Fibroblast of lung (primary cell): ENCODE measurements around the gene SEC61A1. TPM values are rescaled to one million over a fixed set of nuclear protein-coding genes. Genes with fewer than 3 reads are reported as not detected.

Experiments used
- DNase-seq, 2 donors: peaks; one replicate each; pipeline versions ENCODE4 v3.0.0 to v3.0.0-alpha.2; 2010; ENCODE audit warnings: low read depth in 2 of 2
- H2AFZ ChIP-seq: 2 replicates; pipeline ENCODE4 v1.5.1; 2012; ENCODE audit warnings: low read length, control low read depth, inconsistent platforms
- H3K27ac ChIP-seq: 2 replicates; pipeline ENCODE4 v1.5.1; 2011; ENCODE audit warnings: low read length, control low read depth; ENCODE audit not compliant: insufficient read depth
- H3K27me3 ChIP-seq: 2 replicates; pipeline ENCODE4 v1.5.1; 2011; ENCODE audit warnings: mild to moderate bottlenecking, low read length; ENCODE audit not compliant: control insufficient read depth, insufficient read depth
- H3K36me3 ChIP-seq: 2 replicates; pipeline ENCODE4 v1.5.1; 2011; ENCODE audit warnings: low read length; ENCODE audit not compliant: control insufficient read depth, insufficient read depth
- H3K4me1 ChIP-seq: 2 replicates; pipeline ENCODE4 v1.5.1; 2011; ENCODE audit warnings: low read length; ENCODE audit not compliant: control insufficient read depth, insufficient read depth; ENCODE audit errors: extremely low read depth
- H3K4me2 ChIP-seq: 2 replicates; pipeline ENCODE4 v1.5.1; 2011; ENCODE audit warnings: low read length, control low read depth; ENCODE audit not compliant: insufficient read depth; ENCODE audit errors: extremely low read depth
- H3K4me3 ChIP-seq, 4 experiments: fragments of 200-600 bp in 1 of 4; sonication (generic) in 1 of 4; replicated peaks in 1 of 4; 2 replicates each; pipeline ENCODE4 v1.5.1; 2011 to 2016; ENCODE audit warnings: low read length in 4 of 4, low read depth in 3 of 4, mild to moderate bottlenecking in 3 of 4, control low read depth in 2 of 4, inconsistent platforms in 1 of 4, mixed read lengths in 1 of 4; ENCODE audit not compliant: insufficient read depth in 1 of 4; ENCODE audit errors: control extremely low read depth in 1 of 4
- H3K79me2 ChIP-seq: 2 replicates; pipeline ENCODE4 v1.5.1; 2012; ENCODE audit warnings: mild to moderate bottlenecking, low read length, inconsistent platforms; ENCODE audit not compliant: control insufficient read depth, insufficient read depth
- H3K9ac ChIP-seq: 2 replicates; pipeline ENCODE4 v1.5.1; 2011; ENCODE audit warnings: mild to moderate bottlenecking, low read length, control low read depth; ENCODE audit not compliant: insufficient read depth
- H3K9me3 ChIP-seq: 2 replicates; pipeline ENCODE4 v1.5.1; 2012; ENCODE audit warnings: low read depth, low read length; ENCODE audit not compliant: control insufficient read depth, insufficient read depth
- H4K20me1 ChIP-seq: 2 replicates; pipeline ENCODE4 v1.5.1; 2011; ENCODE audit warnings: low read length; ENCODE audit not compliant: control insufficient read depth, insufficient read depth; ENCODE audit errors: extremely low read depth
- CTCF ChIP-seq, 2 donors: IDR thresholded peaks in 1 of 2; conservative IDR thresholded peaks in 1 of 2; 1 replicate in 1 of 2; 2 replicates in 1 of 2; pipeline ENCODE4 v1.5.1; 2011 to 2012; ENCODE audit warnings: low read length in 2 of 2, control low read depth in 1 of 2, inconsistent platforms in 1 of 2, low read depth in 1 of 2, mild to moderate bottlenecking in 1 of 2
- EZH2 ChIP-seq: IDR thresholded peaks from 2 replicates; pipeline ENCODE4 v1.5.1; 2012; ENCODE audit warnings: low read length, control low read depth, mild to moderate bottlenecking; ENCODE audit errors: missing control alignments
- polyA plus RNA-seq, 2 donors: library from polyadenylated mRNA; depleted of rRNA in 1 of 2; stranded (reverse) in 1 of 2; unstranded in 1 of 2; fragments of >200 nt; gene quantifications; 2 replicates each; pipeline ENCODE4 v1.2.1, GENCODE V29; 2011 to 2012; ENCODE audit warnings: missing spikeins in 1 of 2
- total RNA-seq: library from RNA; depleted of rRNA; stranded (reverse); fragments of >200 nt; gene quantifications from 2 replicates; pipeline ENCODE4 v1.2.1, GENCODE V29; 2014

The SEC61A1 gene
- total and polyA plus RNA-seq, 2 donors (not counting 1 experiment from before 2014, with no cell fraction given) = 398 to 509 TPM

- Histone ChIP-seq H3K4me2 (no peak overlapping the region), H3K4me3 (no peak overlapping the region), H4K20me1 (no peaks in the 10 kb centered on the region), H2AFZ (no peak overlapping the region), H3K4me1 (peaks cover 7% of the 10 kb centered on the region), H3K9me3 (no peaks in the 10 kb centered on the region), H3K36me3 (peaks cover 50% of the 10 kb centered on the region), H3K9ac (no peak overlapping the region), H3K27ac (no peak overlapping the region), H3K79me2 (peaks cover 35% of the 10 kb centered on the region), H3K27me3 (no peaks in the 10 kb centered on the region)
- TF ChIP-seq EZH2 (no peak), CTCF (conservative IDR thresholded peaks at IDR 0.05 in 1 of 2, IDR thresholded peaks at IDR 0.05 in 1 of 2; ENCODE audit: low read depth in 1 of 2, low read length in 2 of 2) (no peak)
- no peak for DNase-seq
Observed at GRCh38 chr3:128070898-128071591, 18.8 kb downstream of the SEC61A1 start.

DNA sequence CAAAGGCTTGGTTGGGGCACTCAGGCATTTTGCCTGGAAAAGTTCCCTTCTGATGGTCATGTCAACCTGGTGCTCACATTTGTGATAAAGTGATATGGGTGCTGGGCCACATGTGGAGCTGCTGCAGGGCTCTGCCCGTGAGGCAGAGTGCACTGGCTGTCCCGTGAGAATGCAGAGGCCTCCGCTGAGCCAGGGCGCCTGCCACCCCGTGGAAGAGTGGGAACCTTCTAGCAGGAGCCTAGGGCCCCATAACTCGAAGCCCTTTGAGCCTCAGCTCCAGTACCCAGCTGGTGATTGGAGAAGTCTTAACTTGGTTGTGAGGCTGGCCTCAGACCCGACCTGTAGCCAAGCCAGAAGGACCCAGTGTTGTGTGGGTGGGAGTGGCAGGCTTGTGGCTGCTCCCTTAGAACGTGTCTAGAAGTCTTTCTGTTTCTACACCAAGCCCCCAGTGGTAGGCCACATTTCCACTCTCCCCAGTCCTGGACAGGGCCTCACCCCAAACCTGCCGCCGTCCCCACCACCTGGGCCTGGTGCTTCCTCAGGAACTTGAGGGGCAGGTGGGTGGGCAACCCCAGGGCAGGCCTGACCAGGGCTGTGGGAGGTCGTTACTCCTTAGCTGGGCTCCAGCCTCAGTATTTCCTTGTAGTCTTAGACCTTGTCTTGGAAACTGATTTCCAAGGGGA, 19.7 kb downstream of the SEC61A1 start:
- Histone ChIP-seq H3K9me3 (no peaks in the 10 kb centered on the region), H3K4me3 (no peak overlapping the region), H3K9ac (no peak overlapping the region), H3K4me1 (peaks cover 14% of the 10 kb centered on the region), H3K79me2 (peaks cover 32% of the 10 kb centered on the region), H3K4me2 (no peak overlapping the region), H4K20me1 (no peaks in the 10 kb centered on the region), H3K27me3 (no peaks in the 10 kb centered on the region), H2AFZ (no peak overlapping the region), H3K36me3 (peaks cover 46% of the 10 kb centered on the region), H3K27ac (no peak overlapping the region)
- no peak for DNase-seq
- TF ChIP-seq EZH2 (no peak), CTCF (conservative IDR thresholded peaks at IDR 0.05 in 1 of 2, IDR thresholded peaks at IDR 0.05 in 1 of 2; ENCODE audit: low read depth in 1 of 2, low read length in 2 of 2) (no peak)

DNA sequence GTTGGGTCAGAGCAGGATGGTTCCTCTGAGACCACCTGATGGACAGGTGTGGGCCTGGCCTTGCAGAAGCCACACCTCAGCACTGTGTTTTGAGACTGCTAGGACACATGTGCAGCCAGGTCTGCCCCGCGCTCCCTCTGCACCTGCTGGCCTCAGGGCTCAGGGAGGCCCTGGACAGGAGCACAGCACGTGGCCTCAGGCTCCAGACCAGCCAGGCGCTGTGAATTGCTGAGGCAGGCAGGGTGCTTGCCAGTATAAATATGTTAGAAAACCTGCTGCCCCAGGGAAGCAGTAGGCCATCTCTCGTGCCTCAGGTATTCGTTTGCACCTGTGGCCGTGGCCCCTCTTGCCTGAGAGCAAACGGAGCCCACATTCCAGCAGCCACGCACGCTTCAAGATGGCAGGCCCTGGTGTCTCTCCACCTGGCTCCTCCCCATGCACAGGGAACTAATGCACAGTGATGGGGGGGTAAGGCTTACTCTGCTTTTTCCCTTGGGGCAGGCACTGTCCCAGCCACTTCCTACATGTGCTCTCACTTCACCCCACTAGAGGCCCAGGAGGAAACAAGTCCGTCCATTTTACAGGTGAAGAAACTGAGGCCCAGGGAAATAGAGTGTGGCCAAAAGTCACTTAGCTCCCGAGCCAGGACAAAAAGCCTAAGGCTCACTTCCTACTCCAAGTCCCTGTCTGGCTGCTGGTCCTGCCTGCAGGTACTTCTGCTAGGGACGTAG, 20.4 kb downstream of the SEC61A1 start:
- H4K20me1 ChIP-seq = no peaks in the 10 kb centered on the region

More for the DNA sequence above, 20.4 kb downstream of the SEC61A1 start:
- H3K4me1 ChIP-seq = peaks cover 18% of the 10 kb centered on the region
- peaks cover 42% of the 10 kb centered on the region for H3K36me3 ChIP-seq
- no peaks in the 10 kb centered on the region for H3K27me3 ChIP-seq
- no peak overlapping the region for H3K4me3 ChIP-seq
- H3K79me2 ChIP-seq = peaks cover 27% of the 10 kb centered on the region
- TF ChIP-seq CTCF (conservative IDR thresholded peaks at IDR 0.05 in 1 of 2, IDR thresholded peaks at IDR 0.05 in 1 of 2; ENCODE audit: low read depth in 1 of 2, low read length in 2 of 2) (no peak), EZH2 (no peak)
- no peak overlapping the region for H3K4me2 ChIP-seq
- no peak for DNase-seq
- H3K9me3 ChIP-seq = no peaks in the 10 kb centered on the region
- no peak overlapping the region for H2AFZ ChIP-seq
- no peak overlapping the region for H3K9ac ChIP-seq
- H3K27ac ChIP-seq = no peak overlapping the region
